ENCODE data around the gene CCDC92. TPM values are rescaled to one million over a fixed set of nuclear protein-coding genes. Genes with fewer than 3 reads are reported as not detected.

The CCDC92 gene
- polyA plus RNA-seq, 1 of the 3 experiments (the other 2 are of a cell fraction) = 53.5 TPM

DNA sequence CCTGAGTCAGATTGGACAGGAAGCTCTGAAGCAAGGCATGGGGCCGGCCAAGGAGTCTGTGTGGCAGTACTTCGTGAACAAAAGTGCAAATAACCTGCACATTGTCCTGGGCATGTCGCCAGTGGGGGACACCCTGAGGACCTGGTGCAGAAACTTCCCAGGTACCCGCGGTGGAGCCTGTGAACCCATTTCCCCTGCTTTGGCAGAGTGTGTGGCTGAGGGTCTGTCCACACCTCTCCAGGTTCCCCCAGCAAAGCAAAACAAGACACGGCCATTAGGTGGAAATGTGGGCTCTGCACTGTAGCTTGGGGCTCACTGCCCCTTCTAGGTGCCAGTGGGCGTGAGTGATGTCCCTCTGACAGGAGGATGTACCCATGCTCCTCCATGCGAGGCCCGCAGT lies 79.4 kb downstream of the CCDC92 start:
- 0 out of 4 replicates have a peak, but pooled peaks cover 0 to 5% of the 10 kb centered on the region in 2 experiments for H3K4me1 ChIP-seq (ENCODE audit: control insufficient read depth in 1 of 2, insufficient read depth in 2 of 2, low read depth in 1 of 2, low read length in 1 of 2)
- no peaks in the 10 kb centered on the region for H4K20me1 ChIP-seq (ENCODE audit: insufficient read depth)
- H2AFZ ChIP-seq (ENCODE audit: low read depth) = no peak overlapping the region
- 62% methylated on average over 3 of the region's 9 CpGs for WGBS (ENCODE audit: low lambda C conversion rate)
- H3K79me2 ChIP-seq (ENCODE audit: insufficient read depth) = no peaks in the 10 kb centered on the region
- TF ChIP-seq ELF1 (IDR thresholded peaks at IDR 0.05) (no peak), EZH2phosphoT487 (IDR thresholded peaks at IDR 0.05; ENCODE audit: borderline replicate concordance, low read depth) (no peak), MEF2A (IDR thresholded peaks at IDR 0.05; ENCODE audit: borderline replicate concordance, low read depth) (no peak)
- TF ChIP-seq, protein P1, sequence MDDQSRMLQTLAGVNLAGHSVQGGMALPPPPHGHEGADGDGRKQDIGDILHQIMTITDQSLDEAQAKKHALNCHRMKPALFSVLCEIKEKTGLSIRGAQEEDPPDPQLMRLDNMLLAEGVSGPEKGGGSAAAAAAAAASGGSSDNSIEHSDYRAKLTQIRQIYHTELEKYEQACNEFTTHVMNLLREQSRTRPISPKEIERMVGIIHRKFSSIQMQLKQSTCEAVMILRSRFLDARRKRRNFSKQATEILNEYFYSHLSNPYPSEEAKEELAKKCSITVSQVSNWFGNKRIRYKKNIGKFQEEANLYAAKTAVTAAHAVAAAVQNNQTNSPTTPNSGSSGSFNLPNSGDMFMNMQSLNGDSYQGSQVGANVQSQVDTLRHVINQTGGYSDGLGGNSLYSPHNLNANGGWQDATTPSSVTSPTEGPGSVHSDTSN (IDR thresholded peaks at IDR 0.05) = no peak
- ChIA-PET POLR2A (no interaction called here), CTCF (interaction anchor here (1.2 kb wide), 1 partner anchor 12 kb away, joined by 6 read pairs; no protein-coding TSS in a partner anchor)
- H3K9me3 ChIP-seq = no peaks in the 10 kb centered on the region
- H3K27me3 ChIP-seq (ENCODE audit: insufficient read depth) = peaks cover 7% of the 10 kb centered on the region; the same call in 1 of the 2 replicates
- H3K36me3 ChIP-seq (replicated peaks in 1 of 2; ENCODE audit: control insufficient read depth in 1 of 2, insufficient read depth in 2 of 2, low read length in 1 of 2) = no peaks in the 10 kb centered on the region
- H3K9ac ChIP-seq = no peak overlapping the region
- no peak overlapping the region for H3K27ac ChIP-seq (ENCODE audit: low read depth in 2 of 2, low read length in 1 of 2)
- no peak overlapping the region for H3K4me3 ChIP-seq (ENCODE audit: low read depth in 2 of 2, low read length in 1 of 2)
- no peaks in the 10 kb centered on the region for H3F3A ChIP-seq (replicated peaks; ENCODE audit: insufficient read depth)
- H3K4me2 ChIP-seq = no peak overlapping the region
- H3K9me2 ChIP-seq = no peaks in the 10 kb centered on the region
- no peak for DNase-seq

DNA sequence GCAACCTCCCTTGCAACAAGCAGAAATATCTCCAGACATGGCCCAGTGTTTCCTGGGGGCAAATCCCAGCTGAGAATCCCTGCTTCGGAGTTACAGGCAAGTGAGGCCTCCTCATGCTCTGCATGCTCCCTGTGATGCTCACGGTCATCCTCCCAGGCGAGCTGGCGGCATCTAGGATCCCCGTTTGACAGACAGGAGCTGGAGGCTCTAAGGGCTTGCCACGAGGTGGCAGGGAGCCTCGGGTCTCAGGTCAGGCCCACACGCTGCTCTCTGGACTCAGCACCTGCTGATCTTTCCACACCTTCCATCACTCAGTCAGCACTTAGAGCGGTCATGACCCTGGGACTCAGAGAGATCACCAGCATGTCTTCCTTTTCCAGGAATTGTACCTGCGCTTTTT lies 79.8 kb downstream of the CCDC92 start:
- ChIA-PET POLR2A (no interaction called here), CTCF (interaction anchor here (1.2 kb wide), 1 partner anchor 12 kb away, joined by 6 read pairs; no protein-coding TSS in a partner anchor)
- TF ChIP-seq TEAD4 (IDR thresholded peaks at IDR 0.05; ENCODE audit: borderline replicate concordance, insufficient read depth) (no peak), FOXJ3 (CRISPR knock-in tag; IDR thresholded peaks at IDR 0.05) (no peak), FOXM1 (IDR thresholded peaks at IDR 0.05; ENCODE audit: low read depth) (no peak), MEF2A (IDR thresholded peaks at IDR 0.05; ENCODE audit: borderline replicate concordance, low read depth) (no peak), EP300 (IDR thresholded peaks at IDR 0.05; ENCODE audit: borderline replicate concordance in 1 of 2, low read depth in 1 of 2, low read length in 1 of 2) (no peak), SIN3A (IDR thresholded peaks at IDR 0.05; ENCODE audit: borderline replicate concordance, low read depth, low read length) (no peak), TAF1 (IDR thresholded peaks at IDR 0.05; ENCODE audit: borderline replicate concordance, low read depth, low read length) (no peak), NFIC (IDR thresholded peaks at IDR 0.05; ENCODE audit: borderline replicate concordance) (no peak)
- TF ChIP-seq, protein P2, sequence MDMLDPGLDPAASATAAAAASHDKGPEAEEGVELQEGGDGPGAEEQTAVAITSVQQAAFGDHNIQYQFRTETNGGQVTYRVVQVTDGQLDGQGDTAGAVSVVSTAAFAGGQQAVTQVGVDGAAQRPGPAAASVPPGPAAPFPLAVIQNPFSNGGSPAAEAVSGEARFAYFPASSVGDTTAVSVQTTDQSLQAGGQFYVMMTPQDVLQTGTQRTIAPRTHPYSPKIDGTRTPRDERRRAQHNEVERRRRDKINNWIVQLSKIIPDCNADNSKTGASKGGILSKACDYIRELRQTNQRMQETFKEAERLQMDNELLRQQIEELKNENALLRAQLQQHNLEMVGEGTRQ (IDR thresholded peaks at IDR 0.05; ENCODE audit: borderline replicate concordance, low read depth, low read length) = no peak
- TF ChIP-seq, protein P3, sequence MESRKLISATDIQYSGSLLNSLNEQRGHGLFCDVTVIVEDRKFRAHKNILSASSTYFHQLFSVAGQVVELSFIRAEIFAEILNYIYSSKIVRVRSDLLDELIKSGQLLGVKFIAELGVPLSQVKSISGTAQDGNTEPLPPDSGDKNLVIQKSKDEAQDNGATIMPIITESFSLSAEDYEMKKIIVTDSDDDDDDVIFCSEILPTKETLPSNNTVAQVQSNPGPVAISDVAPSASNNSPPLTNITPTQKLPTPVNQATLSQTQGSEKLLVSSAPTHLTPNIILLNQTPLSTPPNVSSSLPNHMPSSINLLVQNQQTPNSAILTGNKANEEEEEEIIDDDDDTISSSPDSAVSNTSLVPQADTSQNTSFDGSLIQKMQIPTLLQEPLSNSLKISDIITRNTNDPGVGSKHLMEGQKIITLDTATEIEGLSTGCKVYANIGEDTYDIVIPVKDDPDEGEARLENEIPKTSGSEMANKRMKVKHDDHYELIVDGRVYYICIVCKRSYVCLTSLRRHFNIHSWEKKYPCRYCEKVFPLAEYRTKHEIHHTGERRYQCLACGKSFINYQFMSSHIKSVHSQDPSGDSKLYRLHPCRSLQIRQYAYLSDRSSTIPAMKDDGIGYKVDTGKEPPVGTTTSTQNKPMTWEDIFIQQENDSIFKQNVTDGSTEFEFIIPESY (IDR thresholded peaks at IDR 0.05; ENCODE audit: borderline replicate concordance, low read depth) = no peak
- TF ChIP-seq, protein P4, sequence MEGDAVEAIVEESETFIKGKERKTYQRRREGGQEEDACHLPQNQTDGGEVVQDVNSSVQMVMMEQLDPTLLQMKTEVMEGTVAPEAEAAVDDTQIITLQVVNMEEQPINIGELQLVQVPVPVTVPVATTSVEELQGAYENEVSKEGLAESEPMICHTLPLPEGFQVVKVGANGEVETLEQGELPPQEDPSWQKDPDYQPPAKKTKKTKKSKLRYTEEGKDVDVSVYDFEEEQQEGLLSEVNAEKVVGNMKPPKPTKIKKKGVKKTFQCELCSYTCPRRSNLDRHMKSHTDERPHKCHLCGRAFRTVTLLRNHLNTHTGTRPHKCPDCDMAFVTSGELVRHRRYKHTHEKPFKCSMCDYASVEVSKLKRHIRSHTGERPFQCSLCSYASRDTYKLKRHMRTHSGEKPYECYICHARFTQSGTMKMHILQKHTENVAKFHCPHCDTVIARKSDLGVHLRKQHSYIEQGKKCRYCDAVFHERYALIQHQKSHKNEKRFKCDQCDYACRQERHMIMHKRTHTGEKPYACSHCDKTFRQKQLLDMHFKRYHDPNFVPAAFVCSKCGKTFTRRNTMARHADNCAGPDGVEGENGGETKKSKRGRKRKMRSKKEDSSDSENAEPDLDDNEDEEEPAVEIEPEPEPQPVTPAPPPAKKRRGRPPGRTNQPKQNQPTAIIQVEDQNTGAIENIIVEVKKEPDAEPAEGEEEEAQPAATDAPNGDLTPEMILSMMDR (IDR thresholded peaks at IDR 0.05) = no peak
- Histone ChIP-seq H3K4me3 (ENCODE audit: low read depth in 2 of 2, low read length in 1 of 2) (no peak overlapping the region), H3K36me3 (replicated peaks in 1 of 2; ENCODE audit: control insufficient read depth in 1 of 2, insufficient read depth in 2 of 2, low read length in 1 of 2) (no peaks in the 10 kb centered on the region), H2AFZ (ENCODE audit: low read depth) (no peak overlapping the region), H3K4me1 (ENCODE audit: control insufficient read depth in 1 of 2, insufficient read depth in 2 of 2, low read depth in 1 of 2, low read length in 1 of 2) (0 out of 4 replicates have a peak, but pooled peaks cover 0 to 5% of the 10 kb centered on the region in 2 experiments), H4K20me1 (ENCODE audit: insufficient read depth) (no peaks in the 10 kb centered on the region), H3K9me3 (no peaks in the 10 kb centered on the region), H3K27me3 (ENCODE audit: insufficient read depth) (peaks cover 11% of the 10 kb centered on the region; the same call in 1 of the 2 replicates), H3K9me2 (no peaks in the 10 kb centered on the region), H3K27ac (ENCODE audit: low read depth in 2 of 2, low read length in 1 of 2) (no peak overlapping the region), H3K79me2 (ENCODE audit: insufficient read depth) (no peaks in the 10 kb centered on the region), H3F3A (replicated peaks; ENCODE audit: insufficient read depth) (no peaks in the 10 kb centered on the region), H3K9ac (no peak overlapping the region), H3K4me2 (no peak overlapping the region)
- 52% methylated on average over 8 of the region's 10 CpGs for WGBS (ENCODE audit: low lambda C conversion rate)
- no peak for DNase-seq

Data from SK-N-SH (cell line).